ENCODE measurements around the gene MYL7. TPM values are rescaled to one million over a fixed set of nuclear protein-coding genes. Genes with fewer than 3 reads are reported as not detected.

The MYL7 gene
- total and polyA plus RNA-seq, 2 donors (not counting 1 experiment from before 2014, with no cell fraction given), result not detected

DNA sequence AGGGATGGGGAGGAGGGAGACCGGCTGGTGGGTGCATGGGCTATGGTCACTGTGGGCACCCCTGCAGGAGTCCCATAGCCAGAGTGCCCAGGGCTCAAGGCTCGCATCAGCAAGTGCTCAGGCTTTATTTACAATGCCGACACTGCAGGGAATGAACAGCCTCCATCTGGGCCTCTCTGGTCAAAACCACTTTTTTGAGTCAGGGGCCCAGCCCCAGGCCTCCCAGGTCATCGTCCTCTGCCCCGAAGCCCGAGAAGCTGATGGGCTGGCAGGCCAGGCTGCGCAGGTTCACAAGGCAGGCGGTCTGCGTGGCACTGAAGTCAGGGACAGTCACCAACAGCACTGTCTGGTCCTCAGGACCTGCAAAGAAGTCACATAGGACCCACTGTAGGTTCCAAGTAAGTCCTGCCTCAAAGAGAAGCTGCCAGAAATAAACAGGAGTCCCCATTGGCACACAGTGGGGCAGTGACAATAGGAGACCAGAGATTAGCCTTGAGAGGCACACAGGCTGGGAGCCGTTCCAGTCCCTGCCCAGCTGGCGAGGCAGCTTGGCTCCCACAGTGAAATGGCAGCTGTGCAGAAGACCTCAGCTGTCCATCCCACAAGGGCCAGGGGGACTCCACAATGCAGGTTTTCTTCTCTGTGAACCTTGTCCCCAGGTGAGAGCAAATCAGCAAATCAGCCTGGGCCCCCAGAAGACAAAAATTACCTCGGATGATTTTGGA lies 26.4 kb downstream of the MYL7 start:
- DNase-seq (ENCODE audit: low read depth in 2 of 2), result no peak

DNA sequence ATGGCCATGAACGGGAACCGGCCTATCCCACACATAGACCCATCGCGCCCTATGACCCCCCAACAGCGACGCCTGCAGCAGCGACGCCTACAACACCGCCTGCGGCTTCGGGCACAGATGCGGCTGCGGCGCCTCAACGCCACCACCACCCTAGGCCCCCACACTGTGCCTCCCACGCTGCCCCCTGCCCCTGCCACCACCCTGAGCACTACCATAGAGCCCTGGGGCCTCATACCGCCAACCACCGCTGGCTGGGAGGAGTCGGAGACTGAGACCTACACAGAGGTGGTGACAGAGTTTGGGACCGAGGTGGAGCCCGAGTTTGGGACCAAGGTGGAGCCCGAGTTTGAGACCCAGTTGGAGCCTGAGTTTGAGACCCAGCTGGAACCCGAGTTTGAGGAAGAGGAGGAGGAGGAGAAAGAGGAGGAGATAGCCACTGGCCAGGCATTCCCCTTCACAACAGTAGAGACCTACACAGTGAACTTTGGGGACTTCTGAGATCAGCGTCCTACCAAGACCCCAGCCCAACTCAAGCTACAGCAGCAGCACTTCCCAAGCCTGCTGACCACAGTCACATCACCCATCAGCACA lies 27.3 kb downstream of the MYL7 start:
- no peak overlapping the region for H2AFZ ChIP-seq (ENCODE audit: low read length)
- no peak overlapping the region for H3K27ac ChIP-seq (ENCODE audit: insufficient read depth, low read length)
- no peaks in the 10 kb centered on the region for H4K20me1 ChIP-seq (ENCODE audit: control insufficient read depth, extremely low read depth, insufficient read depth, low read length)
- no peaks in the 10 kb centered on the region for H3K4me1 ChIP-seq (ENCODE audit: control insufficient read depth, extremely low read depth, insufficient read depth, low read length)
- H3K36me3 ChIP-seq (ENCODE audit: control insufficient read depth, insufficient read depth, low read length), result peaks cover 33% of the 10 kb centered on the region
- no peak overlapping the region for H3K9ac ChIP-seq (ENCODE audit: insufficient read depth, low read length)
- H3K79me2 ChIP-seq (ENCODE audit: control insufficient read depth, insufficient read depth, low read length), result no peaks in the 10 kb centered on the region
- H3K4me2 ChIP-seq (ENCODE audit: extremely low read depth, insufficient read depth, low read length), result no peak overlapping the region
- no peak overlapping the region for H3K4me3 ChIP-seq (replicated peaks in 1 of 4; ENCODE audit: control extremely low read depth in 1 of 4, insufficient read depth in 1 of 4, low read depth in 3 of 4, low read length in 4 of 4)
- DNase-seq (ENCODE audit: low read depth in 2 of 2), result no peak
- no peak for TF ChIP-seq EZH2 (IDR thresholded peaks at IDR 0.05; ENCODE audit: low read length, missing control alignments)
- TF ChIP-seq, protein P1, sequence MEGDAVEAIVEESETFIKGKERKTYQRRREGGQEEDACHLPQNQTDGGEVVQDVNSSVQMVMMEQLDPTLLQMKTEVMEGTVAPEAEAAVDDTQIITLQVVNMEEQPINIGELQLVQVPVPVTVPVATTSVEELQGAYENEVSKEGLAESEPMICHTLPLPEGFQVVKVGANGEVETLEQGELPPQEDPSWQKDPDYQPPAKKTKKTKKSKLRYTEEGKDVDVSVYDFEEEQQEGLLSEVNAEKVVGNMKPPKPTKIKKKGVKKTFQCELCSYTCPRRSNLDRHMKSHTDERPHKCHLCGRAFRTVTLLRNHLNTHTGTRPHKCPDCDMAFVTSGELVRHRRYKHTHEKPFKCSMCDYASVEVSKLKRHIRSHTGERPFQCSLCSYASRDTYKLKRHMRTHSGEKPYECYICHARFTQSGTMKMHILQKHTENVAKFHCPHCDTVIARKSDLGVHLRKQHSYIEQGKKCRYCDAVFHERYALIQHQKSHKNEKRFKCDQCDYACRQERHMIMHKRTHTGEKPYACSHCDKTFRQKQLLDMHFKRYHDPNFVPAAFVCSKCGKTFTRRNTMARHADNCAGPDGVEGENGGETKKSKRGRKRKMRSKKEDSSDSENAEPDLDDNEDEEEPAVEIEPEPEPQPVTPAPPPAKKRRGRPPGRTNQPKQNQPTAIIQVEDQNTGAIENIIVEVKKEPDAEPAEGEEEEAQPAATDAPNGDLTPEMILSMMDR (conservative IDR thresholded peaks at IDR 0.05 in 1 of 2, IDR thresholded peaks at IDR 0.05 in 1 of 2; ENCODE audit: low read depth in 1 of 2, low read length in 2 of 2), result no peak
- H3K27me3 ChIP-seq (ENCODE audit: control insufficient read depth, insufficient read depth, low read length), result no peaks in the 10 kb centered on the region
- H3K9me3 ChIP-seq (ENCODE audit: control insufficient read depth, insufficient read depth, low read depth, low read length), result no peaks in the 10 kb centered on the region

More for the DNA sequence above, 26.4 kb downstream of the MYL7 start:
- Histone ChIP-seq H3K4me2 (ENCODE audit: extremely low read depth, insufficient read depth, low read length) (no peak overlapping the region), H3K79me2 (ENCODE audit: control insufficient read depth, insufficient read depth, low read length) (peaks cover 3% of the 10 kb centered on the region), H3K9me3 (ENCODE audit: control insufficient read depth, insufficient read depth, low read depth, low read length) (no peaks in the 10 kb centered on the region), H3K4me1 (ENCODE audit: control insufficient read depth, extremely low read depth, insufficient read depth, low read length) (no peaks in the 10 kb centered on the region), H3K4me3 (replicated peaks in 1 of 4; ENCODE audit: control extremely low read depth in 1 of 4, insufficient read depth in 1 of 4, low read depth in 3 of 4, low read length in 4 of 4) (no peak overlapping the region), H2AFZ (ENCODE audit: low read length) (no peak overlapping the region), H4K20me1 (ENCODE audit: control insufficient read depth, extremely low read depth, insufficient read depth, low read length) (no peaks in the 10 kb centered on the region), H3K27me3 (ENCODE audit: control insufficient read depth, insufficient read depth, low read length) (no peaks in the 10 kb centered on the region), H3K27ac (ENCODE audit: insufficient read depth, low read length) (no peak overlapping the region), H3K36me3 (ENCODE audit: control insufficient read depth, insufficient read depth, low read length) (peaks cover 30% of the 10 kb centered on the region), H3K9ac (ENCODE audit: insufficient read depth, low read length) (no peak overlapping the region)
- TF ChIP-seq, protein P1 (conservative IDR thresholded peaks at IDR 0.05 in 1 of 2, IDR thresholded peaks at IDR 0.05 in 1 of 2; ENCODE audit: low read depth in 1 of 2, low read length in 2 of 2), result no peak
- TF ChIP-seq EZH2 (IDR thresholded peaks at IDR 0.05; ENCODE audit: low read length, missing control alignments), result no peak

DNA sequence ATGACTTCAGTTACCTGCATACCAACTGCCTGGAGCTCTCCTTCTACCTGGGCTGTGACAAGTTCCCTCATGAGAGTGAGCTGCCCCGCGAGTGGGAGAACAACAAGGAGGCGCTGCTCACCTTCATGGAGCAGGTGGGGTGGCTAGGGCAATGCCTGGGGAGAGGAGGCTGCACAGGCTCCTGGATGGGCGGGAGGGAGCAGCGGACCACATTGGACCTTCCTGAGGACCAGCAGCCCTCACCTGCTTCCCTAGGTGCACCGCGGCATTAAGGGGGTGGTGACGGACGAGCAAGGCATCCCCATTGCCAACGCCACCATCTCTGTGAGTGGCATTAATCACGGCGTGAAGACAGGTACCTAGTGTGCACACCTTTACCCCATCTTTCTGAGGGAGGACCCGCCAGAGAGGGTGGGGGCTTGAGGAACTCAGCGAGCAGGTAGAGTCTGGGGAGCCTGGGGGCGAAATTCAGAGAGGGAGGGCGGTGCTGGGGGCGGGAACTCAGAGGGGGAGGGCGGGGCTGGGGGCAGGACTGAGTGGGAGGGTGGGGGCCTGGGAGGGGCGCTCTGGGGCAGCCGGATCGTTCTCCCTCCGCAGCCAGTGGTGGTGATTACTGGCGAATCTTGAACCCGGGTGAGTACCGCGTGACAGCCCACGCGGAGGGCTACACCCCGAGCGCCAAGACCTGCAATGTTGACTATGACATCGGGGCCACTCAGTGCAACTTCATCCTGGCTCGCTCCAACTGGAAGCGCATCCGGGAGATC lies 28.0 kb downstream of the MYL7 start:
- no peak overlapping the region for H2AFZ ChIP-seq (ENCODE audit: low read length)

More for the DNA sequence above, 28.0 kb downstream of the MYL7 start:
- H4K20me1 ChIP-seq (ENCODE audit: control insufficient read depth, extremely low read depth, insufficient read depth, low read length), result no peaks in the 10 kb centered on the region
- H3K9ac ChIP-seq (ENCODE audit: insufficient read depth, low read length), result no peak overlapping the region
- H3K9me3 ChIP-seq (ENCODE audit: control insufficient read depth, insufficient read depth, low read depth, low read length), result no peaks in the 10 kb centered on the region
- DNase-seq (ENCODE audit: low read depth in 2 of 2), result no peak
- peaks cover 35% of the 10 kb centered on the region for H3K36me3 ChIP-seq (ENCODE audit: control insufficient read depth, insufficient read depth, low read length)
- no peak overlapping the region for H3K4me2 ChIP-seq (ENCODE audit: extremely low read depth, insufficient read depth, low read length)
- H3K4me1 ChIP-seq (ENCODE audit: control insufficient read depth, extremely low read depth, insufficient read depth, low read length), result no peaks in the 10 kb centered on the region
- no peaks in the 10 kb centered on the region for H3K27me3 ChIP-seq (ENCODE audit: control insufficient read depth, insufficient read depth, low read length)
- H3K4me3 ChIP-seq (replicated peaks in 1 of 4; ENCODE audit: control extremely low read depth in 1 of 4, insufficient read depth in 1 of 4, low read depth in 3 of 4, low read length in 4 of 4), result no peak overlapping the region
- no peaks in the 10 kb centered on the region for H3K79me2 ChIP-seq (ENCODE audit: control insufficient read depth, insufficient read depth, low read length)
- no peak overlapping the region for H3K27ac ChIP-seq (ENCODE audit: insufficient read depth, low read length)
- no peak for TF ChIP-seq EZH2 (IDR thresholded peaks at IDR 0.05; ENCODE audit: low read length, missing control alignments)
- TF ChIP-seq, protein P1 (conservative IDR thresholded peaks at IDR 0.05 in 1 of 2, IDR thresholded peaks at IDR 0.05 in 1 of 2; ENCODE audit: low read depth in 1 of 2, low read length in 2 of 2), result no peak

Data from fibroblast of lung (primary cell).